Neural cell (in vitro differentiated cells): Measurements from ENCODE around the gene IGF2R.

Source experiments
- CTCF ChIP-seq: fragments of 450-650 bp; IDR thresholded peaks from 2 replicates; pipeline ENCODE4 v1.5.1; 2014; ENCODE audit warnings: antibody characterized with exemption, mild to moderate bottlenecking, moderate library complexity; ENCODE audit not compliant: poor library complexity, severe bottlenecking
- EZH2 ChIP-seq: fragments of 200-600, 300-800 bp; shearing (Covaris generic), sonication (generic); IDR thresholded peaks from 2 replicates; pipeline ENCODE4 v1.6.1; 2014; ENCODE audit warnings: antibody characterized with exemption, low read length, borderline replicate concordance, mild to moderate bottlenecking; ENCODE audit not compliant: insufficient read depth, poor library complexity, severe bottlenecking
- MXI1 ChIP-seq: fragments of 450-650 bp; conservative IDR thresholded peaks from 2 replicates; pipeline ENCODE4 v1.6.1; 2014; ENCODE audit warnings: antibody characterized with exemption, mild to moderate bottlenecking; ENCODE audit not compliant: poor library complexity, severe bottlenecking
- POLR2AphosphoS5 ChIP-seq: IDR thresholded peaks from 2 replicates; pipeline ENCODE4 v1.6.1; 2012
- REST ChIP-seq: IDR thresholded peaks from 2 replicates; pipeline ENCODE4 v1.6.1; 2012; ENCODE audit warnings: borderline replicate concordance
- TAF1 ChIP-seq: IDR thresholded peaks from 2 replicates; pipeline ENCODE4 v1.6.1; 2012; ENCODE audit warnings: low read depth

GRCh38 chr6:159957071-159957673, 11.7 kb upstream of the IGF2R start:
- no peak for TF ChIP-seq CTCF
- no peak for TF ChIP-seq TAF1
- no peak for TF ChIP-seq POLR2AphosphoS5
- TF ChIP-seq EZH2, result no peak
- no peak for TF ChIP-seq MXI1
- TF ChIP-seq REST, result no peak
